Mesenchymal stem cell (in vitro differentiated cells and primary cell): Measurements from ENCODE around the gene QSOX2.

ENCODE experiments used
- DNase-seq: peaks from one replicate; pipeline ENCODE4 v3.0.0-alpha.2; 2013
- H2AFZ ChIP-seq: one replicate; pipeline ENCODE4 v1.6.1; 2013; ENCODE audit warnings: low read depth, mild to moderate bottlenecking, control low read depth, inconsistent platforms, low read length, moderate library complexity
- H2AK5ac ChIP-seq: 2 replicates; pipeline ENCODE4 v1.6.1; 2013; ENCODE audit warnings: low read length, moderate library complexity, mild to moderate bottlenecking, inconsistent platforms; ENCODE audit not compliant: severe bottlenecking
- H2BK120ac ChIP-seq: one replicate; pipeline ENCODE4 v1.6.1; 2013; ENCODE audit warnings: low read depth, mild to moderate bottlenecking, inconsistent platforms, low read length, moderate library complexity
- H2BK12ac ChIP-seq, 2 experiments: one replicate each; pipeline ENCODE4 v1.6.1; 2013; ENCODE audit warnings: inconsistent platforms in 2 of 2, low read length in 2 of 2, mild to moderate bottlenecking in 2 of 2, moderate library complexity in 2 of 2, control low read depth in 1 of 2
- H2BK15ac ChIP-seq: one replicate; pipeline ENCODE4 v1.6.1; 2013; ENCODE audit warnings: mild to moderate bottlenecking, low read depth, inconsistent platforms; ENCODE audit not compliant: poor library complexity, severe bottlenecking
- H2BK5ac ChIP-seq: 2 replicates; pipeline ENCODE4 v1.6.1; 2013; ENCODE audit warnings: low read depth, mild to moderate bottlenecking, low read length, control low read depth, inconsistent platforms; ENCODE audit not compliant: poor library complexity, severe bottlenecking
- H3K14ac ChIP-seq, 2 experiments: one replicate each; pipeline ENCODE4 v1.6.1; 2013; ENCODE audit warnings: inconsistent platforms in 2 of 2, low read length in 2 of 2, control low read depth in 1 of 2, mild to moderate bottlenecking in 1 of 2, moderate library complexity in 1 of 2
- H3K18ac ChIP-seq, 2 experiments: one replicate each; pipeline ENCODE4 v1.6.1; 2013; ENCODE audit warnings: inconsistent platforms in 2 of 2, low read length in 2 of 2, control low read depth in 1 of 2, low read depth in 1 of 2, mild to moderate bottlenecking in 1 of 2
- H3K23ac ChIP-seq, 2 experiments: one replicate each; pipeline ENCODE4 v1.6.1; 2013; ENCODE audit warnings: inconsistent platforms in 2 of 2, low read length in 2 of 2, mild to moderate bottlenecking in 2 of 2, moderate library complexity in 2 of 2, control low read depth in 1 of 2
- H3K27ac ChIP-seq: 2 replicates; pipeline ENCODE4 v1.5.1; 2013; ENCODE audit warnings: mild to moderate bottlenecking, moderate library complexity, low read length, control low read depth, inconsistent platforms; ENCODE audit not compliant: poor library complexity, severe bottlenecking
- H3K27me3 ChIP-seq, 2 experiments: 2 replicates each; pipeline versions ENCODE4 v1.6.1 to v1.7.0; 2013; ENCODE audit warnings: low read length in 2 of 2, mild to moderate bottlenecking in 2 of 2, moderate library complexity in 2 of 2, control low read depth in 1 of 2, inconsistent platforms in 1 of 2; ENCODE audit not compliant: control insufficient read depth in 1 of 2, insufficient read depth in 1 of 2
- H3K36me3 ChIP-seq, 2 experiments: 2 replicates each; pipeline versions ENCODE4 v1.6.1 to v1.7.0; 2013; ENCODE audit warnings: low read length in 2 of 2, control low read depth in 1 of 2, inconsistent platforms in 1 of 2, low read depth in 1 of 2, mild to moderate bottlenecking in 1 of 2; ENCODE audit not compliant: insufficient read depth in 2 of 2, control insufficient read depth in 1 of 2
- H3K4ac ChIP-seq, 2 experiments: one replicate each; pipeline ENCODE4 v1.6.1; 2013; ENCODE audit warnings: inconsistent platforms in 2 of 2, low read length in 2 of 2, mild to moderate bottlenecking in 2 of 2, moderate library complexity in 2 of 2, control low read depth in 1 of 2, low read depth in 1 of 2
- H3K4me1 ChIP-seq: 2 replicates; pipeline ENCODE4 v1.6.1; 2013; ENCODE audit warnings: low read depth, low read length, control low read depth; ENCODE audit not compliant: control insufficient read depth, insufficient read depth
- H3K4me2 ChIP-seq: 2 replicates; pipeline ENCODE4 v1.6.1; 2013; ENCODE audit warnings: low read length, mild to moderate bottlenecking, inconsistent platforms; ENCODE audit not compliant: poor library complexity, severe bottlenecking
- H3K4me3 ChIP-seq, 2 experiments: 2 replicates each; pipeline versions ENCODE4 v1.5.1 to v1.7.0; 2013; ENCODE audit warnings: low read length in 2 of 2, mild to moderate bottlenecking in 2 of 2, control low read depth in 1 of 2, low read depth in 1 of 2; ENCODE audit not compliant: insufficient read depth in 1 of 2
- H3K79me1 ChIP-seq: replicated peaks from 2 replicates; pipeline ENCODE4 v1.6.1; 2013; ENCODE audit warnings: mild to moderate bottlenecking, control low read depth, low read length, inconsistent platforms; ENCODE audit not compliant: poor library complexity, severe bottlenecking
- H3K9ac ChIP-seq: 2 replicates; pipeline ENCODE4 v1.7.0; 2013; ENCODE audit warnings: mild to moderate bottlenecking, low read length, moderate library complexity
- H3K9me3 ChIP-seq: 2 replicates; pipeline ENCODE4 v1.7.0; 2013; ENCODE audit warnings: mild to moderate bottlenecking, low read length; ENCODE audit not compliant: control insufficient read depth
- H4K8ac ChIP-seq: one replicate; pipeline ENCODE4 v1.6.1; 2013; ENCODE audit warnings: inconsistent platforms, mild to moderate bottlenecking, low read length, moderate library complexity
- H4K91ac ChIP-seq: one replicate; pipeline ENCODE4 v1.6.1; 2013; ENCODE audit warnings: mild to moderate bottlenecking, low read length, inconsistent platforms
- WGBS: methylation state at CpG from one replicate; pipeline ENCODE4 v1.1.7; 2013; ENCODE audit warnings: mixed read lengths; 5-methylcytosine and 5-hydroxymethylcytosine counted together

QSOX2 gene

DNA sequence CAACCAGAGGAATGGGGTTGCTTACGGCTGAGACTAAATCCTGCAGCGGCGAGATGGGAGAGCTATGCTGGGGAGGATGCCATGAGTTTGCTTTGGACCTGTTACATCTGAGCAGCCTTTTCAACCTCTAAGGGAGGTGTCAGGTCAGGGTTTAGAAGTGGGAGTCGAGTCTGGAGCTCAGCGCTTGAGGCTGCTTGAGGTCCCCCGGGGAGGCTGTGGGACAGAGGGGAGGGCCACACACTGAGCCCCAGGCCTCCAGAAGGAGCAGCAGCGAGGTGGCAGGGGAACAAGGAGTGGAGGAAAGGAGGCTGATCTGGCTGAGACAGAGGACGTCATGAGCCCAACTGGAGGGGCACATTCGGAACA is 1.9 kb upstream of the QSOX2 start:
- Histone ChIP-seq H2BK5ac (no peak overlapping the region), H3K23ac (no peak overlapping the region), H4K91ac (no peak overlapping the region), H3K79me1 (peaks cover 17% of the 10 kb centered on the region), H3K4ac (no peak overlapping the region), H3K9me3 (no peaks in the 10 kb centered on the region), H3K9ac (no peak overlapping the region), H2BK12ac (no peak overlapping the region), H2AK5ac (no peak overlapping the region), H3K27ac (no peak overlapping the region), H2BK15ac (no peak overlapping the region), H3K4me2 (no peak overlapping the region), H2AFZ (no peak overlapping the region), H3K27me3 (peaks cover 18 to 55% of the 10 kb centered on the region in 2 experiments), H2BK120ac (no peak overlapping the region), H3K4me1 (peaks cover 10% of the 10 kb centered on the region), H4K8ac (no peak overlapping the region), H3K4me3 (no peak overlapping the region), H3K18ac (no peak overlapping the region), H3K14ac (no peak overlapping the region), H3K36me3 (peaks cover 0 to 1% of the 10 kb centered on the region in 2 experiments)
- 88% methylated on average over 7 of the region's 9 CpGs for WGBS
- no peak for DNase-seq

DNA sequence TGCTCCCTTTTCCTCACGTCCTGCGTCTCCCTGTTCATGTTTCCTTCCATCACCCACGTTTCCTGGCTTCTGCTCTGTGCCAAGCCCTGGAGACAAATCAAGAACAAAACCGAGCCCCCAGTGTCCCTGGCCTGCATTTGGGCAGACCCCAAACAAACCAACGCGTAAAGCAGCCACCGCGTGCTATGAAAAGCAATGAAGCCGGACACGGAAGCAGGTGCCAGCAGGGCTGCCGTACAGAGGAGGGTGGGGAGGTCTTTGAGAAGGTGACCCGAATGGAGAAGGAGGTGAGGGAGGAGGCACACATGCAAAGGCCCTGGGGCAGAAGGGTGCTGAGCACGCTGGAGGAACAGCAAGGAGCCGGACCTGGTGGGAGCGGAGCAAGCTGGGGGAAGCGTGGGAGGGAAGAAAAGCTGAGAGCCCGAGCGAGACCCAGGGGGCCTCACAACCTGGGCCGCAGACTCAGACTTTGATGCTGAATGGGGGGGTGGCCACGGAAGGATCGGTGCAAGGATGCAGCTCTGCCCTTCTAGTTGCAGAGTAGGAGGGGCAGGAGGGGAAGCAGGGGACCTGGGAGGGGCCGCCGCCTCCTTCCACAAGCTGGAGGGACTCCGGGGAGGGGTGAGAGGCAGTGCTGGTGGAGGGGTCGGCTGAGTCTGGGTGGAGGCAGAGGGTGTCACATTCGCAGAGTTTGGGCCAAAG is 1.4 kb upstream of the QSOX2 start:
- no peak overlapping the region for H4K8ac ChIP-seq
- no peak overlapping the region for H3K4me3 ChIP-seq
- H3K18ac ChIP-seq = no peak overlapping the region
- H3K4ac ChIP-seq = no peak overlapping the region
- no peak overlapping the region for H2BK120ac ChIP-seq
- peaks cover 18 to 54% of the 10 kb centered on the region in 2 experiments for H3K27me3 ChIP-seq
- no peak overlapping the region for H3K27ac ChIP-seq
- no peak overlapping the region for H3K9ac ChIP-seq
- no peak overlapping the region for H2BK15ac ChIP-seq
- H2BK5ac ChIP-seq = no peak overlapping the region
- no peak overlapping the region for H3K4me2 ChIP-seq
- peaks cover 11% of the 10 kb centered on the region for H3K4me1 ChIP-seq
- peaks cover 22% of the 10 kb centered on the region for H3K79me1 ChIP-seq
- H3K9me3 ChIP-seq = no peaks in the 10 kb centered on the region
- H2AFZ ChIP-seq = no peak overlapping the region
- no peak overlapping the region for H2BK12ac ChIP-seq
- DNase-seq = no peak
- H3K23ac ChIP-seq = no peak overlapping the region
- no peak overlapping the region for H3K14ac ChIP-seq
- 91% methylated on average over 26 of the region's 26 CpGs for WGBS
- H3K36me3 ChIP-seq = peaks cover 0 to 5% of the 10 kb centered on the region in 2 experiments
- no peak overlapping the region for H2AK5ac ChIP-seq
- no peak overlapping the region for H4K91ac ChIP-seq

DNA sequence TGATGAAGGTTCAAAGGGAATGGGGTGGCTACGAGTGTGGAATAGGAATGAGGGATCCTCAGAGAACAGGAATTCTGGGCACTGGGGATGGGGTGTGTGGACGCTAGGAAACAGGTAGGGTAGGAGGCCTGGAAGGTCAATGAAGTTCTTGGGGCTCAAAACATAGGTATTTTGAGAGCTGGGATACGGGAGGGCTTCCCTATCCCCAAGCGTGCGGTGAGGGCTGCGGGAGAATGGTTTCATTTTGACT is 718 bp downstream of the QSOX2 start:
- no peak overlapping the region for H3K4ac ChIP-seq
- no peak overlapping the region for H2BK15ac ChIP-seq
- H4K8ac ChIP-seq = no peak overlapping the region
- no peak overlapping the region for H2BK5ac ChIP-seq
- no peak overlapping the region for H3K27ac ChIP-seq
- no peak overlapping the region for H3K18ac ChIP-seq
- DNase-seq = no peak
- peak overlapping the region; percentile 3 for H2AFZ ChIP-seq
- peaks cover 12 to 37% of the 10 kb centered on the region in 2 experiments for H3K27me3 ChIP-seq
- no peak overlapping the region for H3K14ac ChIP-seq
- peaks cover 39% of the 10 kb centered on the region for H3K79me1 ChIP-seq
- H4K91ac ChIP-seq = no peak overlapping the region
- peak overlapping the region; percentile 86 for H3K9ac ChIP-seq
- no peak overlapping the region for H2BK12ac ChIP-seq
- H3K9me3 ChIP-seq = no peaks in the 10 kb centered on the region
- WGBS = 4% methylated on average over 6 of the region's 6 CpGs
- H3K36me3 ChIP-seq = peaks cover 0 to 14% of the 10 kb centered on the region in 2 experiments
- peak overlapping the region; percentile 90 to 93 for H3K4me3 ChIP-seq
- no peak overlapping the region for H2AK5ac ChIP-seq
- H3K4me1 ChIP-seq = peaks cover 11% of the 10 kb centered on the region
- H3K4me2 ChIP-seq = peak overlapping the region; percentile 77
- no peak overlapping the region for H2BK120ac ChIP-seq
- no peak overlapping the region for H3K23ac ChIP-seq

DNA sequence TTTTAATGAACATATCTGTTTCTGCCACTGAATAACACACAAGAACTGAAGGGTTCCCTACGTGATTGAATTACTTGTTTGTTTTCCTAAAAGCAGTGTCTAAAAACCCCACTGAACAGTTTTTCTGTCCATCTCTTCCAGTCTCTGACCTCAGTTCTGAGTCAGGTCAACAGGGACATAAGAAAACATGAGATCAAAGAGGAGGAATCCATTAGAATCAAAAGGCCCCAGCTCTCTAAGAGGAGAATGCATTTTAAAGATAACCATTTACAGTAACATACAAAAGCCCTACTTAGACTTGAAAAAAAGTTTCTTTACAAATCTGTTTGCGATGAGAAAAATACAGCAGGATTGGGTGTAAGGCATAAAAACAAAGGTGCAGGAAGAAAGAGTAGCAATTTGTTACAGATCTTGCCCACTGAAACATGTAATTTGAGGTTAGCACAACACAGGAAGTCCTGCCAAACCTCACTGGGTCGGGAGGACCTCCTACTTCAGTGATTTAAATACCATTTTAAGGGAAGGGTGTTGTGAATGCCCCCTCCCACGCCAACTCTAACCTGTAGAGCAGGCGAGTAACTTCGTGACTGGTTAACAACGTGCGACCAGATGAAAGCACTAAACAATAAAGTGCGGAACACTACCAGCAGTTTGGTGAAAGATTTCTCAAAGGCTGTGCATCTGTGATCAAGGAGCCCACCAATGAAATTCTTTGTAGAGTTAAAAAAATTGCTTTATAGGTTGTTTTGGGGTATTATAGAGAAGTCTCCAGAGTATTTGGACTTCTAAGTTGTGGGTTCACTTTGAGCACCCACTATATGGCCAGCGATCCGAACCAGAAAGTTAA is 1.3 kb downstream of the QSOX2 start:
- Histone ChIP-seq H3K4me2 (peak overlapping the region; percentile 77), H2AFZ (no peak overlapping the region), H2AK5ac (no peak overlapping the region), H2BK5ac (no peak overlapping the region), H4K8ac (no peak overlapping the region), H3K36me3 (peaks cover 0 to 16% of the 10 kb centered on the region in 2 experiments), H2BK15ac (no peak overlapping the region), H3K4ac (no peak overlapping the region), H4K91ac (no peak overlapping the region), H3K4me3 (peak overlapping the region in 1 of 2 experiments; percentile 93), H2BK120ac (no peak overlapping the region), H3K23ac (no peak overlapping the region), H3K4me1 (peaks cover 11% of the 10 kb centered on the region), H3K9me3 (no peaks in the 10 kb centered on the region), H2BK12ac (no peak overlapping the region), H3K27me3 (peaks cover 11 to 31% of the 10 kb centered on the region in 2 experiments), H3K27ac (no peak overlapping the region), H3K18ac (no peak overlapping the region), H3K79me1 (peaks cover 44% of the 10 kb centered on the region), H3K9ac (peak overlapping the region; percentile 86), H3K14ac (no peak overlapping the region)
- no peak for DNase-seq
- WGBS = 33% methylated on average over 11 of the region's 11 CpGs
